ENCODE measurements around the gene KCNAB2.
A peak's percentile ranks its signal among the peaks of the same experiment; 100 is the strongest.

The KCNAB2 gene

DNA sequence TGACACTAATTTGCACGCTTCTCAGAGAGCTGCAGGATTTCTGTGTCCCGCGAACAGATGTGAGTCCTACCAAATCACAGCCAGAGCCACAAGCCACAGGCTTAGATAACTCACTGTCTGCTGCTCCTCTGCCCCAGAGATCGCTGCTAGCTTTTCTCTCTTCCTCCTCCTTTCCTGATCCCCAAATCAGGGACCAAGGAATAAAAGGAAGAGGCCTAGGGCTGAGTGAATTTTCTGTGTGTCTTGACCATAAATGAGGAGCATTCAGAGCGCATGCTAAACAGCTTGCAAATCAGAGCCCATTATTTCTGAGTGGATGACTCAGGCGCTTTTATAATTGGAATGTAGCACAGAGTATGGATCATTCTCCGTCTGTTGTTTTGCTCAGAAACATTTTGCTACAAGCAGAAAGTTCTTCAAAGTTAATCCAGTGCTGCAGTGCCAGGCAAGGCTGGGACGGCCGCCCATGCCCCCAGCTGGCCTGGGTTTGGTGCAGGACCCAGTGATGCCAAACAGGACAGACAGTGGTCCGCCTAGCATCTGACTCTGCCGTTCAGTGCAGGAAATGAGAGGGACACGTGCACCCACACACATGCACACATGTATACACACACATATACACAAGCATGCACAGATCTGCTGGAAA lies 38.2 kb downstream of the KCNAB2 start:
- DNase-seq (ENCODE audit: low read depth) = peak; percentile 45

GRCh38 chr1:6084781-6085495 lies 39.2 kb downstream of the KCNAB2 start:
- H3K4me3 ChIP-seq (ENCODE audit: control insufficient read depth, low read depth, low read length) = no peak overlapping the region
- TF ChIP-seq CTCF (conservative IDR thresholded peaks at IDR 0.05; ENCODE audit: control insufficient read depth, insufficient read depth, low read depth, low read length) = no peak
- DNase-seq (ENCODE audit: low read depth) = no peak

More for the DNA sequence above, 38.2 kb downstream of the KCNAB2 start:
- no peak overlapping the region for H3K4me3 ChIP-seq (ENCODE audit: control insufficient read depth, low read depth, low read length)
- TF ChIP-seq CTCF (conservative IDR thresholded peaks at IDR 0.05; ENCODE audit: control insufficient read depth, insufficient read depth, low read depth, low read length) = no peak

GRCh38 chr1:6085666-6086065 lies 40.0 kb downstream of the KCNAB2 start:
- H3K4me3 ChIP-seq (ENCODE audit: control insufficient read depth, low read depth, low read length) = no peak overlapping the region
- DNase-seq (ENCODE audit: low read depth) = no peak
- no peak for TF ChIP-seq CTCF (conservative IDR thresholded peaks at IDR 0.05; ENCODE audit: control insufficient read depth, insufficient read depth, low read depth, low read length)

DNA sequence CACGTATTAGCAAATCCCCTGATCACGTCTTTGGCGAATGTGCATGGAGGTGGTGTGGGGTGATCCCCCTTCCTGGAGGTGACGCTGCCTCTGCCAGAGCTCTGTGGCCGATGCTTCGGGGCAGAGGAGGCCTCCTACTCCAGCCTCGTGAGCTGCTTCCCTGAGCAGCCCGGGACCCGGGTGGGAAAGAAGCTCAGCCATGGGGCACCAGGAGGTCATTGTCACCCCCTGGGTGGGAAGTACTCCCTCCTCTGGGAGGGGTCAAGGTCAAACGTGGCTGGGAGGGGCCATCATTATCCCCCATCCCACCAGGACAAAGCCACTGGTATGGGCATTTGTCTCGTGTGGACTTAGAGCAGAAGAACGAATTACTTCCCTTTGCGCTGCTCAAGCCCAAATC lies 40.7 kb downstream of the KCNAB2 start:
- DNase-seq (ENCODE audit: low read depth) = no peak
- no peak overlapping the region for H3K4me3 ChIP-seq (ENCODE audit: control insufficient read depth, low read depth, low read length)
- TF ChIP-seq CTCF (conservative IDR thresholded peaks at IDR 0.05; ENCODE audit: control insufficient read depth, insufficient read depth, low read depth, low read length) = no peak

- peak; percentile 9 for DNase-seq (ENCODE audit: low read depth)
- no peak overlapping the region for H3K4me3 ChIP-seq (ENCODE audit: control insufficient read depth, low read depth, low read length)
- no peak for TF ChIP-seq CTCF (conservative IDR thresholded peaks at IDR 0.05; ENCODE audit: control insufficient read depth, insufficient read depth, low read depth, low read length)
Measured at GRCh38 chr1:6086762-6087376, 41.2 kb downstream of the KCNAB2 start.

DNA sequence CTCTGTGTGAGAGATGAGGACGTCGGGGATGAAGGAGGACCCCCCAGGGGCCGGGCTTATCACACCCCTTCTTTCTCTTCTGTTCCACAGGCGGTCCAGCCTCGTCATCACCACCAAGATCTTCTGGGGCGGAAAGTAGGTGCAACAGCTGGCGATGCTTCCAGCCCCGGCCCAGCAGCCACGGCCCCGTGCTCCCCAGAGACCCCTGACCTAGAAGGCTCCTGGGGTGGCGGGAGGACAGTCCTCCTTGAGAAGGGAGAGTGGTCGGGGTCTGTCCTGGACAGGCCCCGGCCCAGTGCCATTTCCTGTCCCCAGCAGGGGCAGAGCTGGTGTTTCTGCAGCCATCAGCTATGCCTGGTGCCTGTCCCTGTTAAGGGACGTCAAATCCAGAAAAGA lies 41.7 kb downstream of the KCNAB2 start:
- no peak overlapping the region for H3K4me3 ChIP-seq (ENCODE audit: control insufficient read depth, low read depth, low read length)
- TF ChIP-seq CTCF (conservative IDR thresholded peaks at IDR 0.05; ENCODE audit: control insufficient read depth, insufficient read depth, low read depth, low read length) = no peak
- DNase-seq (ENCODE audit: low read depth) = no peak
